ENCODE data around the gene PPT2.

PPT2 gene

GRCh38 chr6:32152769-32153563 lies 975 bp upstream of the PPT2 start:
- DNase-seq: no peak
- H3K9me3 ChIP-seq (replicated peaks; ENCODE audit: insufficient read depth, low read length): no peaks in the 10 kb centered on the region
- H3K27ac ChIP-seq (ENCODE audit: low read length): no peak overlapping the region
- H3K4me1 ChIP-seq (ENCODE audit: low read length): 0 out of 2 replicates have a peak, but pooled peaks cover 4% of the 10 kb centered on the region
- no peaks in the 10 kb centered on the region for H3K36me3 ChIP-seq (replicated peaks; ENCODE audit: insufficient read depth, low read length)
- H3K9ac ChIP-seq (ENCODE audit: low read length): no peak overlapping the region
- no peak overlapping the region for H3K4me2 ChIP-seq (ENCODE audit: low read depth, low read length)
- H3K4me3 ChIP-seq (ENCODE audit: low read length): no peak overlapping the region
- no peak overlapping the region for H2AFZ ChIP-seq (ENCODE audit: low read length)
- TF ChIP-seq CTCF (IDR thresholded peaks at IDR 0.05; ENCODE audit: low read length) (no peak), EZH2 (optimal IDR thresholded peaks at IDR 0.05; ENCODE audit: low read depth, low read length) (no peak), EZH2phosphoT487 (IDR thresholded peaks at IDR 0.05; ENCODE audit: low read length) (no peak)
- H4K20me1 ChIP-seq (ENCODE audit: insufficient read depth, low read length): no peaks in the 10 kb centered on the region
- no peaks in the 10 kb centered on the region for H3F3A ChIP-seq (ENCODE audit: insufficient read depth, low read length)
- no peaks in the 10 kb centered on the region for H3K79me2 ChIP-seq (ENCODE audit: low read length)
- peaks cover 60% of the 10 kb centered on the region for H3K27me3 ChIP-seq (replicated peaks; ENCODE audit: insufficient read depth, low read length)
- H3K9me2 ChIP-seq (replicated peaks; ENCODE audit: insufficient read depth, low read length): no peaks in the 10 kb centered on the region

- no peaks in the 10 kb centered on the region for H3F3A ChIP-seq (ENCODE audit: insufficient read depth, low read length)
- peaks cover 43% of the 10 kb centered on the region for H3K27me3 ChIP-seq (replicated peaks; ENCODE audit: insufficient read depth, low read length)
- 0 out of 2 replicates have a peak, but pooled peaks cover 4% of the 10 kb centered on the region for H3K4me1 ChIP-seq (ENCODE audit: low read length)
- H4K20me1 ChIP-seq (ENCODE audit: insufficient read depth, low read length): no peaks in the 10 kb centered on the region
- H3K9me3 ChIP-seq (replicated peaks; ENCODE audit: insufficient read depth, low read length): no peaks in the 10 kb centered on the region
- peak overlapping the region; percentile 79 for H3K4me3 ChIP-seq (ENCODE audit: low read length)
- DNase-seq: peak; percentile 74
- no peaks in the 10 kb centered on the region for H3K36me3 ChIP-seq (replicated peaks; ENCODE audit: insufficient read depth, low read length)
- no peaks in the 10 kb centered on the region for H3K9me2 ChIP-seq (replicated peaks; ENCODE audit: insufficient read depth, low read length)
- no peak overlapping the region for H3K27ac ChIP-seq (ENCODE audit: low read length)
- TF ChIP-seq EZH2phosphoT487 (IDR thresholded peaks at IDR 0.05; ENCODE audit: low read length): no peak
- peak; percentile 67 for TF ChIP-seq CTCF (IDR thresholded peaks at IDR 0.05; ENCODE audit: low read length)
- no peak for TF ChIP-seq EZH2 (optimal IDR thresholded peaks at IDR 0.05; ENCODE audit: low read depth, low read length)
- H3K79me2 ChIP-seq (ENCODE audit: low read length): no peaks in the 10 kb centered on the region
- peak overlapping the region; percentile 44; the same call in 1 of the 2 replicates for H3K9ac ChIP-seq (ENCODE audit: low read length)
- peak overlapping the region; percentile 98 for H2AFZ ChIP-seq (ENCODE audit: low read length)
- peak overlapping the region; percentile 99 for H3K4me2 ChIP-seq (ENCODE audit: low read depth, low read length)
These were observed 697 bp downstream of the PPT2 start for GRCh38 chr6:32154514-32155161.

- Histone ChIP-seq H3K4me1 (ENCODE audit: low read length) (0 out of 2 replicates have a peak, but pooled peaks cover 4% of the 10 kb centered on the region), H3K36me3 (replicated peaks; ENCODE audit: insufficient read depth, low read length) (no peaks in the 10 kb centered on the region), H3K9me3 (replicated peaks; ENCODE audit: insufficient read depth, low read length) (no peaks in the 10 kb centered on the region), H3K27me3 (replicated peaks; ENCODE audit: insufficient read depth, low read length) (peaks cover 24% of the 10 kb centered on the region), H3F3A (ENCODE audit: insufficient read depth, low read length) (no peaks in the 10 kb centered on the region), H3K79me2 (ENCODE audit: low read length) (no peaks in the 10 kb centered on the region), H3K4me2 (ENCODE audit: low read depth, low read length) (no peak overlapping the region), H3K4me3 (ENCODE audit: low read length) (no peak overlapping the region), H3K27ac (ENCODE audit: low read length) (no peak overlapping the region), H2AFZ (ENCODE audit: low read length) (no peak overlapping the region), H4K20me1 (ENCODE audit: insufficient read depth, low read length) (no peaks in the 10 kb centered on the region), H3K9me2 (replicated peaks; ENCODE audit: insufficient read depth, low read length) (no peaks in the 10 kb centered on the region), H3K9ac (ENCODE audit: low read length) (no peak overlapping the region)
- DNase-seq: no peak
- TF ChIP-seq EZH2phosphoT487 (IDR thresholded peaks at IDR 0.05; ENCODE audit: low read length): no peak
- TF ChIP-seq EZH2 (optimal IDR thresholded peaks at IDR 0.05; ENCODE audit: low read depth, low read length): no peak
- no peak for TF ChIP-seq CTCF (IDR thresholded peaks at IDR 0.05; ENCODE audit: low read length)
These were observed 3.0 kb downstream of the PPT2 start for GRCh38 chr6:32156891-32157290.
